Activated CD4-positive, alpha-beta T cell treated with anti-CD3 and anti-CD28 coated beads, Interleukin-10, Interleukin-2, amounts not matched to agents 100 ng/mL and 50 ng/mL, durations not matched to agents 16 hours and 8 hours (primary cell): ENCODE data around the gene KLRF1.

Experiments used
- DNase-seq: peaks from one replicate; pipeline ENCODE4 v3.0.0-alpha.2; 2020

The KLRF1 gene

DNA sequence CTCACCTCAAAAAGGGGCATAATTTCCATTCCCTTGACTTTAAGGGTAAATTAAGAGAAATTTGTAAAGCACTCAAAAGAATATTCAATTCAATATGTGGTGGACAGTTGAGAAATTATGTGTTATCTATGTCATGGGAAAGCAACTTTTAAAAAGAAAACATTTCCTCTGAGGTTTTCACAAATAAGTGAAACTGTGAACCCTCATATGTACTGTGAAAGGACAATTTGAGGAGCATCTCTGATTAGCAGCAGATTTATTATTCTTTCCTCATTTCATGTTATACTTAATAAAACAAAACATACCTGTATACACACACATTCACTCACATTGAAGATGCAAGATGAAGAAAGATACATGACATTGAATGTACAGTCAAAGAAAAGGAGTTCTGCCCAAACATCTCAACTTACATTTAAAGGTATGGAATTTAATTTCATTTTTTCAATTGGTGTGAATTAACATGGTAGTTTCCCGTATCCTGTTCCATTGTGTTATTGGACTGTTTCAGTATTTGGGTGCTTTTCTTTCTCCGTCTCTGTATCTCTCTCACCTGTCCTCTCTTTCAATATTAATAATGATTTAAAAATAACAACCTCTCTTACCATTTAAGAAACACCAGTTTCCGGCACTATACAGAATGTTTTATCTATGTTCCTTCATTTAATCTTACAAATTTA is at the start of gene KLRF1:
TSS of gene KLRF1 (plus strand) at position 273 of the 680 bp plus-strand sequence. CDS start at position 337, 64 bp downstream.
- DNase-seq, result no peak

DNA sequence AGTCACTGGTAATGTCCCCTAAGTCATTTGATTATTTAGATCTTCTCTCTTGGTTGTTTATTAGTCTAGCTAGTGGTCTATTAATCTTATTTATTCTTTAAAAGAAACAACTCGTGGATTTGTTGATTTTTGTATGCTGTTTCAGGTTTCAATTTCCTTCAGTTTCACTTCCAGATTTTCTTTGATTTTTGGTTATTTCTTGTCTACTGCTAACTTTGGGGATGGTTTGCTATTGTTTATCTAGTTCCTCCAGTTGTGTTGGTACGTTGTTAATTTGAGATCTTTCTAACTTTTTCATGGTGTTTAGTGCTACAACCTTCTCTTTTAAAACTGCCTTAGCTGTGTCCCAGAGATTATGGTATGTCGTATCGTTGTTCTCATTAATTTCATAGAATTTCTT is 48.1 kb upstream of the KLRF1 start:
- DNase-seq, result no peak

DNA sequence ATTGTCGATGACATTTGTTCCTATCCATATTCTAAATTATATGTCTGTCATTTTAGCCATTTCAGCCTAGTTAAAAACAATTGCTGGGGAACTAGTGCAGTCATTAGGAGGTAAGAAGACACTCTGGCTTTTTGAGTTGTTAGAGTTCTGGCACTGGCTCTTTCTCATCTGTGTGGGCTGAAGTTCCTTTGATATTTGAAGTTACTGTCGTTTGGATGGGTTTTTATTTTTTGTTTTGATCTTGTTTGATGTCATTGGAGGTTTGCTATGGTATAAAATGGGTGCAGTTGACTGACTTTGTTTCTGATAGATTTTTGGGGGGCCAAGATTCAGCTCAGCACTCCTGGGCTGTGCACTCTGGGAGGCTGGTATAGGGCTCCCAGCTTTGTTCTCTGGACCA is 45.9 kb upstream of the KLRF1 start:
- no peak for DNase-seq

DNA sequence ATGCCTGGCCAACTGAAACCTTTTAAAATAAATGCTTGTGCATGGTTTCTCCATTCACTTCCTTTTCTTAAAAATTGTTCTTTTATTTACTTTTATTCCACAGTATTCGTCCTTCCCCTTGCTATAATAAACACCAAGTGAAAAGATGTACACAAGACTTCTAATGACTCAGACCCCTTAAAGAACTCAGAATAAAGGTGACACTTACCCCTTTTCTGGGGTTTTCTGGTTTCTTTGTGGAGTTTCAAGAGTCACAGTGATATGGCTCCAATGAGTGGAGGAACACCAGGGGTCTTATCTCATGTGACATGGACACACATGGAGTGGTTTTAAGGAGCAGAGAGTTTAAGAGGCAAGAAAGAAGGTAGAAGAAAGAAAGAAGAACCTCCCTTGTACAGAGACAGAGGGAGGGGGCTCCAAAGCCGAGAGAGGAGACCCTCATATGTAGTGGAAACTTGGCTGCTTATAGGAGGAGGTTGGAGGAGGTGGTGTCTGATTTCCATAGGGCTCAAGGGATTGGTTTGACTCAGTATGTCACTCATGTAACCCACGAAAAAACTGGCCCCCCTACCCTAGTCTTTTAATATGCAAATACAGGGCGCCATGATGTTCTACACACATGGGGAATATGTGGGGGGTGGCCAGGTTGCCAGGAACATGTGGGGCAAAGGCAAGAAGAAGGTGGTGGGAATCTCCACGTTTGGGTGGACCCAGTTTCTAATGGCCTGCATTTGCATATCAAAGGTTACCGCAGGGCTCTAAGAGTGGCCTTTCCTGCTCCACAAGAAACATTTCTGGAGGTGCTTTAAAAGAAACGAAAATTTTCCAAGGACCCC is 44.5 kb upstream of the KLRF1 start:
- DNase-seq, result no peak

DNA sequence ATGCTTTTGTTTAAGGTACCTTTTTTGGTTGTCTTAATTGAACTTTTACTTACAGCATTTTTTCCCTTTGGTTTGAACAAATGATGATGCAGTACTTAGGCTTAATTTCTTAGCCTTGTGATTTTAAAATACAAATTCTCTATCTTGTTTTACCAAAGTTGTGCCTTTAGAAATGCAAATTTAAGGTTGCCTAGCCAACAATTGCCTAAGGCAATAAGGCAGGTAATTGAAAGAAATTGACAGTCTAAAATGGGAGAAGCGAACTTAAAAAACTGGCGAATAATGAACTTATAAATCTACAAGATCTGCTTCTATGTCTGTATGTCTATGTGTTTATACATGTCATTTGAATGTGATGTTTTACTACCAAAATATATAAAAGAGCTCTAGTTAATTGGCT is 43.0 kb upstream of the KLRF1 start:
- DNase-seq, result no peak

- no peak for DNase-seq
These were observed 42.5 kb upstream of the KLRF1 start for GRCh38 chr12:9784816-9785215.

- DNase-seq, result no peak
These were observed 40.3 kb upstream of the KLRF1 start for GRCh38 chr12:9786726-9787717.

DNA sequence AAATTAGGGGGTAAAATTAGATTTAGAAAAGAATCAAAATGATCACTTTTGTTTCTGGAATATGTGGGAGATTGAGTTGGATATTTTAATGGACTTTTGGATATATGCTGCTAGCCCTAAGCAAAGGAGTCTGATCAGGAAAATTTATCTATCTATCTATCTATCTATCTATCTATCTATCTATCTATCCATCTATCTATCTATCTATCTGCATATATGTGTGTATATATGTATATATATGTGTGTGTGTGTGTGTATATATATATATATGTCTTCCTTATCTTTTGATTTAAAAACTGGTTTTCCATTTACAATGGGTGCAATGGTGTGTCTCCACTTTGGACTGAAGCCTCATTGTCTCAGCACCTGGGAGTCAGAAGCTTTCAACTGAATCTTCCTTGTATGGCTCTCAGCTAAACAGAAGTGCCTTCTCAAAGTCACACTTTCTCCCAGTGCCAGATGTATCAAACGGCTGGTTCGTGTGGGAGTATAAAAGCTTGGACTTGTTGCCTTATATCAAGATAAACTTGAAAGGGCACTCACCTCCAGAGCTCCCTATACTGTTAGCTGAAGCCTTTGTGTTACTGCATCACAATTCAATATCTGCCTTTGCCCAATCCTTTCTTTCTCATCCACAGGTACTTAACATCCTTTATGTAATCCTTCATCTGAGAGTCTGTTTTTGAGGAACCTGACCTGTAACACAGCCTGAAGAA is 34.9 kb upstream of the KLRF1 start:
- no peak for DNase-seq

DNA sequence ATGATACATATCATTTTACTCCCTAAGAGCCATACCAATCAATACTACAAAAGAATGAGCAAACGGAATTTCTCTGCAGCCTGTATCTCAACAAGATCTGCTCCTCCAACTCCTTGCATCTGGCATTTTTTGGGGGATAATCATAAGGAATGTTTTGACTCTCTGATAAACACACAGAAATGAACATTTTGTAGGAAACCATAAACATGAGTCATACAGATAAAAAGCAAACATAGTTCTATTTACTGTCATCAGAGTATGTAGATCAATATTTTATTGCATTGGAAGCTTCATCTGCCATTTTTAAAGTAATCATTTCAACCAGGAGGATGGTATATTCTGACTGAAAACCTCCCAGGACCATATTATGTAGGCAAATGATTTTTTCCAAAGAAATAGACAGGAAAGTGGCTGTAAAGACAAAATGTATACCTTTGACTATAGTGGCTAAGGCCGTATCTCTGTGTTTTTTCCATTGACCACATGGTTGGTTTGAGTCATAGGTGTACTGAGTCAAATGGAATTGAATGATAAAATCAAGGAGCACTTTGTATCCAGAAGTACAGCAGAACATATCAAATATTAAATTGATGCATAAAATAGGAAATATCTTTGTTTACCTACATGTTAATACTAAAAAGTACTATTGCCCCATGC is 34.2 kb upstream of the KLRF1 start:
- DNase-seq, result peak; percentile 74

DNA sequence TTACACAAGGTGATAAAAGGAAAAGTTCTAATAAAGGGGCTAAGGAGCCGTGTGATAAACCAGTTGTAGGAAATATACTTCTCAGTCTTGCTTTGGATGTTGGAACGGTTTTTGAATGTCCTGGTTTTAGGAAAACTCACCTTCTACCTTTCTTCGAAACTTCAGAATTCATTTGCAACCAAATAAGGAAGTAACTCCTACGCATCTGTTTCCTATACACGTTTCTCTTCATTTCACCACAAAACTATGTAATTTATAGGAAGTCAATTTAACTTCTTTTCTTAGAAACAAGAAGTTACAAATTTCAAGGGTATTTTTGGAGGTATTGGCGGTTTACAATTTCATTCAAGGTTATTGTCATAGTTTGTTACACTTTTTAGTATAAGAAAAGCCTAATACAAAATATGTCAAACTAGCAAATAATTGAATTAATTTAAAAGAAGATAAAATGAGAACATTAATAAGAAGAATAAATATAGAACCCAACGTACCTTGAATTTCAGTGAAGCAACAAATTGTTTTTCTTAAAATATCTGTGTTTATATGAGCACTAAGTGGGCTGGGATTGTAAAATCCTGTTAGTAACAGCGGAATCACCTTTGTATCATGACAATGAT is 33.4 kb upstream of the KLRF1 start:
- peak; percentile 52 for DNase-seq

GRCh38 chr12:9794484-9795093 is 32.7 kb upstream of the KLRF1 start:
- DNase-seq, result peak; percentile 59

DNA sequence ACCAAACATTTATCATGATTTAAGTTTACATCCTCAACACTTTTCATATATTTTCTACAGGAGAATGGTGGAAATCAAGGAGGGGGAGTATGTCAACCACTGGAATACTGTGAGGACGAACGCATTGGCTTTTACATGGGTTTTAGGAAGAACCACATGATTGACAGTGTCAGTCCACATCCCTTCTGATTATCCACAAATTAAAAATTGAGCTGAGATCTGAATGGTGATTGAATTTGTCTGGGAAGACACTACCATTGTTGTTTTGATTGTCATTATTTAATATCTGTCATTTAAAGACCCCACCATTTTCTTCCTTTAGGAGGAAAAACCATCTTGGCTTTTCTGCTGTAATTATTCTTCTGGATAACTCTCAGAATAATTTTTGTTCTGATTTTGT is 31.3 kb upstream of the KLRF1 start:
- no peak for DNase-seq

- DNase-seq, result peak; percentile 68
These were observed 30.9 kb upstream of the KLRF1 start for GRCh38 chr12:9796346-9796745.

DNA sequence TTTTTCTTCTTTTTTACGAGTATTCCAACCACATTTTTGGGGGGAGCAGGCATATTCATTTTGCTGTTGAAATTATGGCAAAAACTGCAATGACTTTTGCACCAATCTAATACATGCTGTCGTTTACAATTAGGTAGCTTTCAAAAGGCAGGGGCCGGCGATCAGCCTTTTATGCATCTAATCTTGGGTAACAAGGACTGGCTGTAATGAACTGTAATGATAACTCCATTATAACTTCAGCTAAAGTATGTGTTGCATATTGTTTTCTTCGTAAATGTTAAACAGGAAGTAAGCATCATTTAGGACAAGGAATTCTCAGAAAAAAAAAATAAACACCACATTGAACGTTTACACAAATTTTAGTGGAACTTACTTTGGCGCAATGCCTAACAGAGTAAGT is 30.3 kb upstream of the KLRF1 start:
- DNase-seq, result no peak

- peak; percentile 90 for DNase-seq
These were observed 29.3 kb upstream of the KLRF1 start for GRCh38 chr12:9797722-9798619.

DNA sequence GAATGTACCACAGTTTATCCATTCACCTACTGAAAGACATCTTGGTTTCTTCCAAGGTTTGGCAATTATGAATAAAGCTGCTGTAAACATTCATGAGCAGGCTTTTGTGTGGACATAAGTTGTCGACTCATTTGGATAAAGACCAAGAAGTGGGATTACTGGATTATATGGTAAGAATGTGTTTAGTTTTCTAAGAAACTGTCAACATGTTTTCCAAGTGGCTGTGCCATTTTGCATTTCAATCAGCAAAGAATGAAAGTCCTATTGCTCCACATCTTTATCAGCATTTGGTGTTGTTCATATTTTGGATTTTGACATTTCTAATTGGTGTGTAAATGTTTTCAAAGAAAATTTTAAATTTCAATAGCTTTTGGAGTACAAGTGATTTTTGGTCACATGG is 27.3 kb upstream of the KLRF1 start:
- no peak for DNase-seq

DNA sequence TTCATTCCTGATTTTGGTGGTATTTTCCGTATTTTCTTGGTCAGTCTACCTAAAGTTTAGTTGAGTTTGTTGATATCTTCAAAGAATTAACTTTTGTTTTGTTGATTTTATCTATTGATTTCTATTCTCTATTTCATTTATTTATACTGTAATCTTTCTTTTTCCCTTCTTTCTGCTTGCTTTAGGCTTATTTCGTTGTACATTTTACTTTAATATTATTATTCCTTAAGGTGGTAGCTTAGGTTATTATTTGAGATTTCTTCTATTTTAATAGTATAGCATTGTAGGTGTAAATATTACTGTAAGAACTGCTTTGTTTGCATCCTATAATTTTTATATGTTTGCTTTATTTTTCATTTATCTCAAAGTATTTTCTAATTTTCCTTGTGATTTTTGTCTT is 21.4 kb upstream of the KLRF1 start:
- no peak for DNase-seq

DNA sequence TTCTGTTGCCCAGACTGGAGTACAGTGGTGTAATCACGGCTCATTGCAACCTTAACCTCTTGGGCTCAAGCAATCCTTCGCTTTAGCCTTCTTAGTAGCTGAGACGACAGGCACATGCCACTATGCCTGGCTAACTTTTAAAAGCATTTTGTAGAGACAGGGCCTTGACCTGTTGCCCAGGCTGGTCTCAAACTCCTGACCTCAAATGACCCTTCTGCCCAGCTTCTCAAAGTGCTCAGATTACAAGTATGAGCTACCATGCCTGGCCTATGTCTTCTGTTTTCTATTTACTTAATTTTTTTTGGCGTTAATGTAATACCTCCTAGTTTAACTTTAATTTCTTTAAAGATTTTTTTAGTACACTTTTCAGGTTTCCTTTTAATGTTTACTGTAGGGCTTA is 20.6 kb upstream of the KLRF1 start:
- no peak for DNase-seq

GRCh38 chr12:9808504-9808903 is 18.8 kb upstream of the KLRF1 start:
- DNase-seq, result no peak

DNA sequence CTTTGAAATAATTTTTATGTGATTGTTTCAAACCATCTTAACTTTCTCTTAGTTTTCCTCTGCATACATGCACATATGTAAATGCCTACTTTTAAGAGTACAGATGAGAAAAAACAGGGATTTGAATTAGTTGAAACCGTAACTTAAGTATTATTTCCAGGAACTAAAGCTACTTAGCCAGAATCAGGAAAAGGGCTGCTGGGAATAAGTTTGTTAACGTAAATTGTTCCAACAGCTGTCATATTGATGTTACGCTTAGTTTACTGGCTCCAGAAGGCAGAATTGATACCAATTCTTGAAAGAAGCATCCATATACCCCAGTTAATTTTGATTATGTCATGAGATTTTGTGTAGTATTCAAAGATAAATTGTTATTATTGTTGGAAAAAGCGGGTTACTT is 17.9 kb upstream of the KLRF1 start:
- DNase-seq, result no peak
